Measurements from ENCODE around the gene EIF3K.

The EIF3K gene

DNA sequence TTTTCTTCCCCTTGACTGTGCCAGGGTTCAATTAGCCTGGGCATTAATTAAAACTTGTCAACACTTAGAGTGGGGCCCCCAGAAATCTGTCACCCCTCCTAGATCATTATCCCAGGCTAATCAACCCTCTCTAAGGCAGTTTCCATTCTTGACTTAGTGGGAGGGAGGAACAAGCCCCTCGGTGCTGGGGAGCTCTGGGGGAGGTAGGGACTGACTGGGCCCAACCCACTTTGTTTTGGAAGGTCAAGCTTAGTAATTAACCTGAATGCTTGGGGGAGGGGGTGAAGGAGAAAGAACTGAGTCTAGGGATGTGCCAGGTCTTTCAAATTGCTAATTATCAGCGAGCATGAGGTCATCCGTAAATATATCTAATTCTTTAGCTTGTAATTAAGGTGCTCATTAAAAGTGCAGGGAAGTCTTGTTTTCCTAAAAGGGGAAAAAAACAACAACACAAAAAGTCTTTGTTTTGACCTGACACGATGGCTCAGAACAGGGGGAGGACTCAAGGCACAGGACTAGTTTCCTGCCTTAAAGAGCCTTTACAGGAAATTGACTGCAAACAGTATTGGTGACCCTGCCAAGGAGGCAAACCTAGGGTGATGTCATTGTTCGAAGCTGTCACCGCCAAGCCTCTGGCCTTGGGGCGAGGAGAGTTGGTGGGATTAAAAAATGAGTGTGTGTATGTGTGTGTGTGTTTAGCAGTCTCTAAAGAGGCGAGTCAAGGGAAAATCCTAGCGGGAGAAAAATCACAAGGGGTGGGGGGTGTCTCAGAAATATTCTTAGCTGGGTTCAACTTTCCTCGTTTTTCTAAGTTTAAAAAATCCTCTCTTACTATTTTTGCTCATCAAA is 47.9 kb downstream of the EIF3K start:
- peak; percentile 95 for DNase-seq

DNA sequence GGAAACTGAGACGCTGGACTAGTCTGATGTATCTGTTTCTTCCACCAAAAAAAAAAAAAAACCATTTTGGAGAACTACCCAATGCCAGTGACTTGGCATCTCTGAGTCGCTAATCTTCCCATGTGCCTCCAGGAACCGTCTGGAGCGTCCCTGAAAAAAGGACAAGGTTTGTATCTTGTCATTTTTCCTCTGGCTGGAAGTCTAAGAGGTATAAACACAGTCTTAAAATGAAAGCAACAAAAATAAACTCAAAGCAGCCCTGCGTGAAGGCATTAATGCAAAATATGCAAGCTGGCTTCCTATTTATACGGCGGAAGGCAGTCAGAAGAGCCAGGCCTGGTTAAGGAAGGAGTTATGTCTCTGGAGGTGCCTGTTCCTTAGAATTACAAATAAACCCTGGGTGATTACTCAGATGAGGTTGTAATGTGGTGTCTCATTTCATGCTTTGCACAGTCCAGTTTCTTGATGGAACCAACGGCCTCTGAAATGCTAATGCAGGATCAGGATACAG is 48.7 kb downstream of the EIF3K start:
- DNase-seq = peak; percentile 82

DNA sequence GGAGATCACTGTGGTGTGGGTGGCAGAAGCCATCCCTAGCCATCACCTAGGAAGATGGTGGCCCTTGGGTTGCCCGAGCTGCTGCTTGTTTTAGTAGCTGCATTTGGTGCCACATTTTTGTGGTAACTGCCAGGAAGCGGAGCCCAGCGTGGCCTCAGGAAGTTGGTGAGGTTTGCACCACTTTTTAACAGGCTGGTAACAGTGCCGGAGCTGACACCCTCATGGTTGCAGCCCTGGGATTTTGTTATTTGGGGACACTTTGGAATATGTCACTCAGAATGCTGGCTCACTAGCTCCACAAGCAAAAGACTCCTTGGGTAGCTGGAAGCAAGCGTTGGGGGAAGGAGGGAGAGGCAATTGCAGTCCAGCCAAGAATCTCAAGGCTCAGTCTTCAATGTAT is 50.6 kb downstream of the EIF3K start:
- DNase-seq = no peak

DNA sequence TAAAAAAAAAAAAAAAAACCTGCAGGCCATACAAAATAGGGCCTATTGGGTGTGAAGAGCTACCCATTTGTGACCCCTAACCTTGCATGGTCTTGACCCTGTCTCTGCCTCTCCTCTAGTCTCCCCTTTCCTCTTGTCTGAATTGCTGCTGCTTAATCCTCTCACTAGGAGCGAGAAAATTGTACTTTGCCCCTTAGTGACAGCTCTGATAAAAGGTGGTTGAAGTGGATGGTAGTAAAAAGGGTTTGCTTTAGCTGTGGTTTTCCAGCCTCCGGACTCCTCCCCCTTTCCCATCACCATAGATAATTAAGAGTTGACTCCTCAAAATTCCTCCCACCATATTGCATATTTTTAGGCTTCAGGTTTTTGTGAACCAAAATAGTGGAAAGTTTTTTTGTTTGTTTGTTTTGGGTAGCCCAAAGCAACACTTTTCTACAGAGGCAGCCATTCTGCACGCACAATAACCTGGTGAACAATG is 52.0 kb downstream of the EIF3K start:
- peak; percentile 46 for DNase-seq

GRCh38 chr19:38671654-38672053 is 52.7 kb downstream of the EIF3K start:
- no peak for DNase-seq

GRCh38 chr19:38673030-38673429 is 54.0 kb downstream of the EIF3K start:
- no peak for DNase-seq

- peak; percentile 51 for DNase-seq
These were observed 55.6 kb downstream of the EIF3K start for GRCh38 chr19:38674388-38675171.

- DNase-seq = peak; percentile 25
These were observed 56.6 kb downstream of the EIF3K start for GRCh38 chr19:38675611-38676010.

- peak; percentile 75 for DNase-seq
These were observed 57.3 kb downstream of the EIF3K start for GRCh38 chr19:38676023-38676877.

- no peak for DNase-seq
These were observed 58.1 kb downstream of the EIF3K start for GRCh38 chr19:38676878-38677646.

DNA sequence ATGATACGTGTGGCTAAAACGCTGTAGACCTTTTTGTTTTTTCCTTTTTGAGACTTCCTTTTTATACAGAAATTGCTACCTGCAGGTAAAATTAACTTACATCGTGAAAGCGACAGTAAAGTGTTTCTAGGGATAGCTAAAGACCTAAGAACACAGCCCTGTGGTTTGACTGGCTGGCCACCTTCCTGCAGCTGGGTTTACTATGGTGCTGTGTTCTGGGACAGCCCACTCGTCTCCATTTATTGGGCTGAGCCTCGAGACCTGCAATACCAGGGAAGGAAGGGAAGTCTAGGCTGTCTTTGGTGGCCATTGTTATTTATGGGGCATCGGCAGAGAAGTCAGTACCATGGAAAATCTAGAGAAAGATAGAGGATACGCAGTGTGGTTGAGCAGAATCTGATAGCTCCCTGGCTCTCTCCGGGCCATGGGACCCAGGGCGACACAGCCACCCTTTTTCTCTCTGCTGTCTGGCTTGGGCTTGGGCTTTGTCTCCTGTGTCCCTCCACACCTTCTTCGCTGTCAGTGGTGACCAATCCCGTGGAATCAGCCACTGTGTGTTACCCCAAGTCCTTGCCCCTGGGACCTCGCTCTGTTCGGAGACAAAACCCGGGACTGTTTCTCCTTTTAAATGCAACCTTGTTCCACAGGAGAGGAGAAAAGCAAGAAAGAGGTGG is 59.4 kb downstream of the EIF3K start:
- no peak for DNase-seq

GRCh38 chr19:38678891-38679494 is 60.0 kb downstream of the EIF3K start:
- no peak for DNase-seq

- no peak for DNase-seq
These were observed 60.9 kb downstream of the EIF3K start for GRCh38 chr19:38679839-38680238.

- no peak for DNase-seq
These were observed 63.3 kb downstream of the EIF3K start for GRCh38 chr19:38682195-38682867.

DNA sequence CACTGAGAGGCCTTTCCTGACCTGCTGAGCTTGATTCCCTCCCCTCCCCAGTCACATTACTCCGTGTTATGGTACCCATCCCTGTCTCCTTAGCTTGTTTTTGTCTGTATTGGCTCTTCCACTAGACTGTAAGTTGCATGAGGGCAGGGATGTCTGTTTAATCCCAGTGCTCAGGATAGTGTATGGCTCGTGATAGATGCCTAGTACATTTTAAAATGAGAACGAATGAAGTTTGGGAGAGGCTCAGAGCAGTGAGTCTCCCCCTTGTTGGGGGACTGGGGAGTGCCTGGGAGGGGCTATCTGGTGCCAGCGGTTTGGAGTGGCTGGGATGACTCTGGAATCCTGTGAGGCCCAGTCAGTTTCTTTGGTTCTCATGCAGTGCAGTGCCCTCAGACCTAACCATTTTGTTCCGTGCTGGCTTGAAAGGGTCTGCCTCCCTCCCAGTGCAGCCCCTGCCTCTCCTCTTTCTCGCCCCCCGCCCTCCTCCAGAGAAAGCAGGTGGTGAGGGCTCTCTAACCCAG is 63.9 kb downstream of the EIF3K start:
- peak; percentile 21 for DNase-seq

DNA sequence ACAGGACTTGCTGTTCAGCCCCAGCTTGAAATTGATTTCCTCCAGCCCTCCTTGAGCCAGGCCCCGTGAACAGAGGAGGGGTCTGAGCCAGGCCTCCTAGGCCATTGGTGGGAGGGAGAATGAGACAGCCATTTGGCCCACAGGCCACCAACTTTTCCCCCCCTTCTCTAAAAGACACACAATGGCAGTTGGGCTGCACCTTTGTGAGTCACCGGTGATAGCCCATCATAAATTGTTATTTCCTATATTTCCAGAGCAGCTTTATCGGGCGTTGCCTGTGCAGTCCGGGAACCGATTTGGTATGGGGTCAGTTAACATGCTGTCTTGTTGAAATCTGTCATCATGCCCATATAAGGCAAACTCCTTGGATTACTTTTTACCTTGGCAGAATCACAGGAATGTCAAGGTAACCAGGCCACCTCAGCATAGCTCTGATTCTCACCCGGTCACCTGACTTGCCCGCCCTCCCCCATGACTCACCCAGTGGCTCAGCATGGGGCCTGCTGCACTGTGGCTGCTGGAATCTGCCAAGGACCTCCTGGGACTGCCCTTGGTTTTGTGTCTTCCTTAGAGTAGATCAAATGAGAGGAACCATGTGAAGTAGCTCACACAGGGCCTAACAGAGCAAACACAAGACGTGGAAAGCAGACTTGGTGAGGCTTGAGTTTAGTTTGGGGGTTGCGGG is 64.5 kb downstream of the EIF3K start:
- peak; percentile 97 for DNase-seq

DNA sequence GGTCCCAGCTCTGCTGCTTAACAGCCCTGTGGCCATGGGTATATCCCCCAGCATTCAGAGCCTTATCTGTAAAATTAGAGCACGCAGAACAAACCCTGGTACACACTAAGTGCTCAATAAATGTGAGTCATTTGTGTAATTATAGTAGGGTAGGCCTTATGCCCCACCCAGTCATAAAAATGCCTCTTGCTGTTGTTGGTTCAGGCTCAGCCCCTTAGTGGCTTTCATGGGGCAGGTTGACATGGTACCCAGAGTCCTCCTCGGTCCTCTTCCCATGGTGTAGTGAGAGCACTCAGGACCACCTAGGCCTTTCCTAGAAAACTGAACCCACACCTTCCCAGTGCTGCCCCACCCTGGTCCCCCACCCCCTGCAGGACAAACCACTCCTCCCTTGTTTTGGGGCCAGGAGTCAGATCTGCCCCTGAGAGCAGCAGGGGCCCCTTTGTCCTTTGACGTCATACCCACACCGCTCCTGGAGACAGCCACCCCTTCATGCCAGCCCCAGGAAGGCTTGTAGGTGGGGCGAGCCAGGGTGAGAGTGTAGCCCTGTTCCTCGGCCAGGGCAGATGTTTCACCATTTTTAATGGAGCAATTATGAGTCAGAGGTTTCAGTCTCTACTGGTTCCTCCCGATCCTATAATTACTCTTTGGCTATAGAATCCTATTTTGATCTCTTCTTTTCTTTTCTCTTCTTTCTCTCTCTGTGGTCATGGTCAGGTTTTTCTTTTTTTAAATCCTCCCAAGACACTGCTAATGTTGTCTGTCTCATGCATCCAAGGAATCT is 65.3 kb downstream of the EIF3K start:
- peak; percentile 86 for DNase-seq
